ENCODE results near the gene CD180. TPM values are rescaled to one million over a fixed set of nuclear protein-coding genes. Genes with fewer than 3 reads are reported as not detected.

The CD180 gene
- total and polyA plus RNA-seq, 4 donors, result 0.59 to 2.6 (median 2.2) TPM

DNA sequence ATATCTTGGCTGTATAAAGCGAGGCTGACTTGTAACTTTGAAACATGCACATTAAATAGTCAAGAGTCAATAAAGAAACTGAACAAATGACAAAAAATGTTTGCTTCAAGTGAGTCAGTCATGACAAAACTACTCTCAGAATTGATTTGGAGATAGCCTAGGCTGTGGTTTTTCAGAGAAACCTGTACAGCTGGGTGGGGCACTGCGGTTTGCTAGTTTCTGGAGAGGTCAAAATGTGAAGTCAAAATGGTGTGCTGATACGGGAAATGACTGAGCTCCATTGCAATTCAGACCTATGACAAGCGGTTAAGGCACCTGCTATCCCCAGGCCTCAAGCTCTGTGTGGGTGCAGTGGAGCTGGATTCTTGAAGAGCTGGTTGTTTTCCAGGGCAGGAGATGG is 10.3 kb upstream of the CD180 start:
- Histone ChIP-seq H3K27ac (ENCODE audit: low read depth in 1 of 2, low read length in 1 of 2) (peak overlapping the region in 1 of 2 donors; percentile 69), H3K27me3 (ENCODE audit: control insufficient read depth in 3 of 3, insufficient read depth in 3 of 3, low read length in 2 of 3) (no peaks in the 10 kb centered on the region), H3K9me3 (ENCODE audit: control insufficient read depth in 4 of 4, insufficient read depth in 3 of 4, low read length in 3 of 4) (no peaks in the 10 kb centered on the region), H3K4me1 (ENCODE audit: control insufficient read depth in 5 of 5, insufficient read depth in 5 of 5, low read length in 5 of 5) (peaks cover 0 to 18% (median 3%) of the 10 kb centered on the region in 5 donors), H3K36me3 (ENCODE audit: control insufficient read depth in 4 of 4, insufficient read depth in 4 of 4, low read length in 4 of 4) (no peaks in the 10 kb centered on the region), H3K4me3 (no peak overlapping the region), H3K9ac (ENCODE audit: insufficient read depth in 1 of 2, low read length in 2 of 2) (no peak overlapping the region)
- DNase-seq (no peak), ATAC-seq (ENCODE audit: insufficient read depth, low FRiP score) (peak; percentile 78)
- WGBS, 2 donors, result 33 to 52% methylated on average over 4 of the region's 4 CpGs
- TF ChIP-seq, protein P1, sequence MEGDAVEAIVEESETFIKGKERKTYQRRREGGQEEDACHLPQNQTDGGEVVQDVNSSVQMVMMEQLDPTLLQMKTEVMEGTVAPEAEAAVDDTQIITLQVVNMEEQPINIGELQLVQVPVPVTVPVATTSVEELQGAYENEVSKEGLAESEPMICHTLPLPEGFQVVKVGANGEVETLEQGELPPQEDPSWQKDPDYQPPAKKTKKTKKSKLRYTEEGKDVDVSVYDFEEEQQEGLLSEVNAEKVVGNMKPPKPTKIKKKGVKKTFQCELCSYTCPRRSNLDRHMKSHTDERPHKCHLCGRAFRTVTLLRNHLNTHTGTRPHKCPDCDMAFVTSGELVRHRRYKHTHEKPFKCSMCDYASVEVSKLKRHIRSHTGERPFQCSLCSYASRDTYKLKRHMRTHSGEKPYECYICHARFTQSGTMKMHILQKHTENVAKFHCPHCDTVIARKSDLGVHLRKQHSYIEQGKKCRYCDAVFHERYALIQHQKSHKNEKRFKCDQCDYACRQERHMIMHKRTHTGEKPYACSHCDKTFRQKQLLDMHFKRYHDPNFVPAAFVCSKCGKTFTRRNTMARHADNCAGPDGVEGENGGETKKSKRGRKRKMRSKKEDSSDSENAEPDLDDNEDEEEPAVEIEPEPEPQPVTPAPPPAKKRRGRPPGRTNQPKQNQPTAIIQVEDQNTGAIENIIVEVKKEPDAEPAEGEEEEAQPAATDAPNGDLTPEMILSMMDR (IDR thresholded peaks at IDR 0.05; ENCODE audit: control extremely low read depth, extremely low read depth), result no peak

DNA sequence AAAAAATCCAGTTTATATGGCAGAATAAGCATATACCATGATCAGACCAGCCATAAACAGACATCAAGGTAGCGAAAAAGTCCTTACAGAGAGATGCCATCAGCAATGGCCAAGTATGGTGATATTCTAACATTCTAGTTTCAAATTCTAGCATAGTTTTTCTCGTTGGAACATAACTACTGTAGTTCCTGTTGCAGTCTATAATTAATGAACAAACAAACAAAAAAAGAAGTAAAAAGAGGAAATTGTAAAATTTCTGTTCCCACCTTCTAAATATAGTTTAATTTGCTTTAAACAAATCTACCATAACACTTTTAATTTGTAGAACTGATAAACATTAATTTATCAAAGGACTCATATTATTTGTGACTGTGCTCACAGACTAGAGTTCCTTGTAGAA is 9.9 kb upstream of the CD180 start:
- Histone ChIP-seq H3K9ac (ENCODE audit: insufficient read depth in 1 of 2, low read length in 2 of 2) (no peak overlapping the region), H3K4me3 (no peak overlapping the region), H3K4me1 (ENCODE audit: control insufficient read depth in 5 of 5, insufficient read depth in 5 of 5, low read length in 5 of 5) (peaks cover 0 to 18% (median 3%) of the 10 kb centered on the region in 5 donors), H3K36me3 (ENCODE audit: control insufficient read depth in 4 of 4, insufficient read depth in 4 of 4, low read length in 4 of 4) (no peaks in the 10 kb centered on the region), H3K9me3 (ENCODE audit: control insufficient read depth in 4 of 4, insufficient read depth in 3 of 4, low read length in 3 of 4) (no peaks in the 10 kb centered on the region), H3K27me3 (ENCODE audit: control insufficient read depth in 3 of 3, insufficient read depth in 3 of 3, low read length in 2 of 3) (no peaks in the 10 kb centered on the region), H3K27ac (ENCODE audit: low read depth in 1 of 2, low read length in 1 of 2) (no peak overlapping the region)
- no peak for DNase-seq
- ATAC-seq (ENCODE audit: insufficient read depth, low FRiP score), result no peak
- 55 to 60% methylated on average over 2 of the region's 2 CpGs for WGBS, 2 donors
- TF ChIP-seq, protein P1 (IDR thresholded peaks at IDR 0.05; ENCODE audit: control extremely low read depth, extremely low read depth), result no peak

DNA sequence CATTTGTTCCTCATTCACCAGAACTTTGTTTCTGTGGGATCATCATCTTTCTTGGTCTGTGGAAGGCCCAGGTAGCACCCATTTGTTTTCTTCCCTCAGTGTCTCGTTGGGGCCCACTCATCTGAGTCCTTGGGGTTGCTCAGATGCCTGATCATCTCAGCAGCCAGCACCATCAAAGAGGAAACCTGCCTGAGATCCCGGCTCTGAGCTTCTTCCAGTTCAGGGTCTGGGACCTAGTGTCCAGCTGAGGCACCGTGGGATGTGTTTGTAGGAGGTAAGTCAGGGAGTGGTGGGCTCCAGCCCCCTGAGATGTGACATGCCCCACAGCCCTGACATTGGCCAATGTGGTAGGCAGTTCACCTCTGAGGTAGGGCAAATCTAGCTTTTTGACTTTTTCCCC is 9.4 kb upstream of the CD180 start:
- H3K9me3 ChIP-seq (ENCODE audit: control insufficient read depth in 4 of 4, insufficient read depth in 3 of 4, low read length in 3 of 4), result no peaks in the 10 kb centered on the region
- 92 to 95% methylated on average over 3 of the region's 3 CpGs for WGBS, 2 donors
- no peaks in the 10 kb centered on the region for H3K36me3 ChIP-seq (ENCODE audit: control insufficient read depth in 4 of 4, insufficient read depth in 4 of 4, low read length in 4 of 4)
- TF ChIP-seq, protein P1 (IDR thresholded peaks at IDR 0.05; ENCODE audit: control extremely low read depth, extremely low read depth), result no peak
- no peaks in the 10 kb centered on the region for H3K27me3 ChIP-seq (ENCODE audit: control insufficient read depth in 3 of 3, insufficient read depth in 3 of 3, low read length in 2 of 3)
- no peak overlapping the region for H3K9ac ChIP-seq (ENCODE audit: insufficient read depth in 1 of 2, low read length in 2 of 2)
- DNase-seq (no peak), ATAC-seq (ENCODE audit: insufficient read depth, low FRiP score) (no peak)
- H3K4me1 ChIP-seq (ENCODE audit: control insufficient read depth in 5 of 5, insufficient read depth in 5 of 5, low read length in 5 of 5), result peaks cover 0 to 18% (median 3%) of the 10 kb centered on the region in 5 donors
- no peak overlapping the region for H3K4me3 ChIP-seq
- peak overlapping the region in 1 of 2 donors; percentile 65 for H3K27ac ChIP-seq (ENCODE audit: low read depth in 1 of 2, low read length in 1 of 2)

DNA sequence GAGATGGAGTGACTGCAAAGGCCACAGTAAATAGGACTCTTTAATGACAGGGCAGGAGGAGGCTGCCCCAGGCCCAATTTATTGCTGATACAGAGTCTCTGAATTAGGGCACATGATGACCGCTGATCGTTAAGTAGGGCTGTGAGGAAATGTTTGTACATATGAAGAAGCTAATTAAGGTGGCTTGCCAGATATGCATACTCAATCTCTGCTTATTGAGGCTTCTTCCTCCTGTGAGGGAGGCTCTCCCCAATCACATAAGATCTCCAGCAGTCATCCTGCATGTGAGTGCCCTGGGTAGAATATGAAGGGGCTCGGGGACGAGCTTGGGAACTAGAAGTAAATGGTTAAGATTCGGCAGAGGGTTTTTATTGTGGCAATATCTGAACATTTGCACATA is 8.2 kb upstream of the CD180 start:
- TF ChIP-seq, protein P1 (IDR thresholded peaks at IDR 0.05; ENCODE audit: control extremely low read depth, extremely low read depth), result no peak
- Histone ChIP-seq H3K9ac (ENCODE audit: insufficient read depth in 1 of 2, low read length in 2 of 2) (no peak overlapping the region), H3K4me1 (ENCODE audit: control insufficient read depth in 5 of 5, insufficient read depth in 5 of 5, low read length in 5 of 5) (peaks cover 0 to 18% (median 3%) of the 10 kb centered on the region in 5 donors), H3K27me3 (ENCODE audit: control insufficient read depth in 3 of 3, insufficient read depth in 3 of 3, low read length in 2 of 3) (no peaks in the 10 kb centered on the region), H3K9me3 (ENCODE audit: control insufficient read depth in 4 of 4, insufficient read depth in 3 of 4, low read length in 3 of 4) (peaks cover 0 to 2% (median 0%) of the 10 kb centered on the region in 4 donors), H3K36me3 (ENCODE audit: control insufficient read depth in 4 of 4, insufficient read depth in 4 of 4, low read length in 4 of 4) (no peaks in the 10 kb centered on the region), H3K27ac (ENCODE audit: low read depth in 1 of 2, low read length in 1 of 2) (no peak overlapping the region), H3K4me3 (no peak overlapping the region)
- ATAC-seq (ENCODE audit: insufficient read depth, low FRiP score) (no peak), DNase-seq (no peak)
- 62 to 75% methylated on average over 5 of the region's 5 CpGs for WGBS, 2 donors

All from lung (tissue), 12 donors.